Mesodermal cell (in vitro differentiated cells): ENCODE results near the gene FRMPD4.

Experiments
- H3K27ac ChIP-seq: 2 replicates; pipeline ENCODE4 v1.7.0; 2013; ENCODE audit warnings: mild to moderate bottlenecking, low read depth, low read length, moderate library complexity; ENCODE audit not compliant: severe bottlenecking
- H3K36me3 ChIP-seq: 2 replicates; pipeline ENCODE4 v1.7.1; 2013; ENCODE audit warnings: mild to moderate bottlenecking, low read length, moderate library complexity; ENCODE audit not compliant: control insufficient read depth, insufficient read depth
- H3K4me1 ChIP-seq: one replicate; pipeline ENCODE4 v1.7.1; 2013; ENCODE audit warnings: mild to moderate bottlenecking, low read length; ENCODE audit not compliant: insufficient read depth, control insufficient read depth, poor library complexity, severe bottlenecking
- H3K4me3 ChIP-seq: 2 replicates; pipeline ENCODE4 v1.7.0; 2013; ENCODE audit warnings: low read length, control low read depth, mild to moderate bottlenecking; ENCODE audit not compliant: insufficient read depth, poor library complexity, severe bottlenecking; ENCODE audit errors: extremely low read depth
- H3K9me3 ChIP-seq: 2 replicates; pipeline ENCODE4 v1.7.1; 2013; ENCODE audit warnings: mild to moderate bottlenecking, low read length, moderate library complexity; ENCODE audit not compliant: control insufficient read depth
- WGBS, 2 experiments: methylation state at CpG; one replicate each; pipeline ENCODE4 v1.1.5; 2013; ENCODE audit warnings: missing lambda C conversion rate in 2 of 2; ENCODE audit not compliant: insufficient coverage in 2 of 2; 5-methylcytosine and 5-hydroxymethylcytosine counted together

FRMPD4 gene

GRCh38 chrX:12239356-12240082 is 101.2 kb downstream of the FRMPD4 start:
- no peak overlapping the region for H3K27ac ChIP-seq
- WGBS, 2 experiments = 60% methylated on average over 1 of the region's 5 CpGs; no CpG with 5 or more reads in 1 of the 2 experiments
- no peaks in the 10 kb centered on the region for H3K4me1 ChIP-seq
- no peaks in the 10 kb centered on the region for H3K9me3 ChIP-seq
- H3K36me3 ChIP-seq = no peaks in the 10 kb centered on the region
- no peak overlapping the region for H3K4me3 ChIP-seq

GRCh38 chrX:12240491-12240890 is 102.2 kb downstream of the FRMPD4 start:
- WGBS, 2 experiments = no CpG with 5 or more reads among the region's 1 CpG
- Histone ChIP-seq H3K4me1 (no peaks in the 10 kb centered on the region), H3K36me3 (no peaks in the 10 kb centered on the region), H3K4me3 (no peak overlapping the region), H3K9me3 (no peaks in the 10 kb centered on the region), H3K27ac (no peak overlapping the region)

- Histone ChIP-seq H3K36me3 (no peaks in the 10 kb centered on the region), H3K9me3 (no peaks in the 10 kb centered on the region), H3K27ac (no peak overlapping the region), H3K4me3 (no peak overlapping the region), H3K4me1 (peaks cover 3% of the 10 kb centered on the region)
- WGBS, 2 experiments = 90% methylated on average over 2 of the region's 2 CpGs; no CpG with 5 or more reads in 1 of the 2 experiments
Measured at GRCh38 chrX:12241026-12241425, 102.8 kb downstream of the FRMPD4 start.

- no peaks in the 10 kb centered on the region for H3K9me3 ChIP-seq
- 80% methylated on average over 1 of the region's 5 CpGs; no CpG with 5 or more reads in 1 of the 2 experiments for WGBS, 2 experiments
- H3K4me1 ChIP-seq = peaks cover 5% of the 10 kb centered on the region
- H3K36me3 ChIP-seq = no peaks in the 10 kb centered on the region
- H3K27ac ChIP-seq = no peak overlapping the region
- H3K4me3 ChIP-seq = no peak overlapping the region
Measured at GRCh38 chrX:12245650-12246645, 107.7 kb downstream of the FRMPD4 start.

GRCh38 chrX:12249997-12250396 is 111.7 kb downstream of the FRMPD4 start:
- H3K36me3 ChIP-seq = no peaks in the 10 kb centered on the region
- peaks cover 5% of the 10 kb centered on the region for H3K4me1 ChIP-seq
- no peaks in the 10 kb centered on the region for H3K9me3 ChIP-seq
- no peak overlapping the region for H3K27ac ChIP-seq
- no peak overlapping the region for H3K4me3 ChIP-seq
- no CpG with 5 or more reads among the region's 1 CpG for WGBS, 2 experiments

- H3K27ac ChIP-seq = no peak overlapping the region
- WGBS, 2 experiments = no CpG with 5 or more reads among the region's 1 CpG
- H3K9me3 ChIP-seq = no peaks in the 10 kb centered on the region
- no peak overlapping the region for H3K4me3 ChIP-seq
- no peaks in the 10 kb centered on the region for H3K4me1 ChIP-seq
- no peaks in the 10 kb centered on the region for H3K36me3 ChIP-seq
Measured at GRCh38 chrX:12263211-12263610, 124.9 kb downstream of the FRMPD4 start.

- Histone ChIP-seq H3K27ac (no peak overlapping the region), H3K36me3 (no peaks in the 10 kb centered on the region), H3K4me1 (no peaks in the 10 kb centered on the region), H3K9me3 (no peaks in the 10 kb centered on the region), H3K4me3 (no peak overlapping the region)
- 67% methylated on average over 1 of the region's 2 CpGs; no CpG with 5 or more reads in 1 of the 2 experiments for WGBS, 2 experiments
Measured at GRCh38 chrX:12269484-12269883, 131.2 kb downstream of the FRMPD4 start.

GRCh38 chrX:12278151-12278550 is 139.9 kb downstream of the FRMPD4 start:
- Histone ChIP-seq H3K36me3 (no peaks in the 10 kb centered on the region), H3K4me1 (no peaks in the 10 kb centered on the region), H3K27ac (no peak overlapping the region), H3K9me3 (no peaks in the 10 kb centered on the region), H3K4me3 (no peak overlapping the region)
- no CpG with 5 or more reads among the region's 1 CpG for WGBS, 2 experiments

- Histone ChIP-seq H3K4me1 (no peaks in the 10 kb centered on the region), H3K4me3 (no peak overlapping the region), H3K27ac (no peak overlapping the region), H3K9me3 (no peaks in the 10 kb centered on the region), H3K36me3 (no peaks in the 10 kb centered on the region)
- WGBS, 2 experiments = 100% methylated on average over 1 of the region's 2 CpGs; no CpG with 5 or more reads in 1 of the 2 experiments
Measured at GRCh38 chrX:12282991-12283390, 144.7 kb downstream of the FRMPD4 start.

- WGBS, 2 experiments = 90% methylated on average over 2 of the region's 7 CpGs; no CpG with 5 or more reads in 1 of the 2 experiments
- Histone ChIP-seq H3K27ac (no peak overlapping the region), H3K9me3 (no peaks in the 10 kb centered on the region), H3K36me3 (no peaks in the 10 kb centered on the region), H3K4me1 (peaks cover 2% of the 10 kb centered on the region), H3K4me3 (no peak overlapping the region)
Measured at GRCh38 chrX:12292996-12293765, 154.9 kb downstream of the FRMPD4 start.
